Activated CD4-positive, alpha-beta T cell treated with anti-CD3 and anti-CD28 coated beads for 1 hour (primary cell): Measurements from ENCODE around the gene FNDC1.

Experiments
- DNase-seq: peaks from one replicate; pipeline ENCODE4 v3.0.0-alpha.2; 2020

Gene FNDC1

GRCh38 chr6:159163901-159164370 lies 5.3 kb upstream of the FNDC1 start:
- no peak for DNase-seq

GRCh38 chr6:159168536-159169192 lies 536 bp upstream of the FNDC1 start:
- DNase-seq: no peak

GRCh38 chr6:159169557-159170332 lies 545 bp downstream of the FNDC1 start:
- no peak for DNase-seq

GRCh38 chr6:159170333-159170672 lies 1.1 kb downstream of the FNDC1 start:
- DNase-seq: no peak

GRCh38 chr6:159170999-159171712 lies 2.0 kb downstream of the FNDC1 start:
- no peak for DNase-seq

GRCh38 chr6:159172091-159172491 lies 2.9 kb downstream of the FNDC1 start:
- DNase-seq: no peak

- peak; percentile 39 for DNase-seq
Observed at GRCh38 chr6:159174263-159174969, 5.2 kb downstream of the FNDC1 start.

- DNase-seq: no peak
Observed at GRCh38 chr6:159176913-159177312, 7.7 kb downstream of the FNDC1 start.

GRCh38 chr6:159178847-159179246 lies 9.6 kb downstream of the FNDC1 start:
- no peak for DNase-seq

- no peak for DNase-seq
Observed at GRCh38 chr6:159180001-159180400, 10.8 kb downstream of the FNDC1 start.

GRCh38 chr6:159181914-159182313 lies 12.7 kb downstream of the FNDC1 start:
- DNase-seq: no peak

- DNase-seq: no peak
Observed at GRCh38 chr6:159184559-159184958, 15.4 kb downstream of the FNDC1 start.

- DNase-seq: no peak
Observed at GRCh38 chr6:159190460-159190859, 21.3 kb downstream of the FNDC1 start.

GRCh38 chr6:159193923-159194322 lies 24.7 kb downstream of the FNDC1 start:
- DNase-seq: no peak

GRCh38 chr6:159194421-159194820 lies 25.2 kb downstream of the FNDC1 start:
- no peak for DNase-seq

- DNase-seq: no peak
Observed at GRCh38 chr6:159196430-159196975, 27.3 kb downstream of the FNDC1 start.

GRCh38 chr6:159197251-159197650 lies 28.1 kb downstream of the FNDC1 start:
- no peak for DNase-seq

GRCh38 chr6:159201336-159201735 lies 32.1 kb downstream of the FNDC1 start:
- no peak for DNase-seq

GRCh38 chr6:159203304-159204005 lies 34.3 kb downstream of the FNDC1 start:
- no peak for DNase-seq

GRCh38 chr6:159204605-159205004 lies 35.4 kb downstream of the FNDC1 start:
- no peak for DNase-seq

- no peak for DNase-seq
Observed at GRCh38 chr6:159212028-159212427, 42.8 kb downstream of the FNDC1 start.
